DLD1 (cell line): ENCODE measurements around the gene FZR1.

ENCODE experiments used
- in situ Hi-C: cut with HindIII; loops from 2 replicates; pipeline ENCODE4 v1.10.0; 2017; ENCODE audit warnings: low sequenced_read_pairs

FZR1 gene

GRCh38 chr19:3512562-3513228 lies 6.6 kb downstream of the FZR1 start:
- in situ Hi-C loops, result no loop called here

GRCh38 chr19:3513229-3514140 lies 7.4 kb downstream of the FZR1 start:
- in situ Hi-C loops, result no loop called here

- in situ Hi-C loops, result no loop called here
These were observed 8.8 kb downstream of the FZR1 start for GRCh38 chr19:3514930-3515329.

- in situ Hi-C loops, result no loop called here
These were observed 9.8 kb downstream of the FZR1 start for GRCh38 chr19:3515891-3516422.

- in situ Hi-C loops, result no loop called here
These were observed 10.6 kb downstream of the FZR1 start for GRCh38 chr19:3516675-3517207.

- in situ Hi-C loops, result no loop called here
These were observed 11.5 kb downstream of the FZR1 start for GRCh38 chr19:3517638-3518037.

- in situ Hi-C loops, result no loop called here
These were observed 12.1 kb downstream of the FZR1 start for GRCh38 chr19:3518255-3518654.

- in situ Hi-C loops, result no loop called here
These were observed 12.5 kb downstream of the FZR1 start for GRCh38 chr19:3518659-3519058.

GRCh38 chr19:3519126-3519525 lies 13.0 kb downstream of the FZR1 start:
- in situ Hi-C loops, result no loop called here

- in situ Hi-C loops, result no loop called here
These were observed 14.3 kb downstream of the FZR1 start for GRCh38 chr19:3520166-3521103.

- in situ Hi-C loops, result no loop called here
These were observed 15.0 kb downstream of the FZR1 start for GRCh38 chr19:3521104-3521445.

GRCh38 chr19:3522421-3523360 lies 16.6 kb downstream of the FZR1 start:
- in situ Hi-C loops, result no loop called here

- in situ Hi-C loops, result no loop called here
These were observed 17.4 kb downstream of the FZR1 start for GRCh38 chr19:3523361-3524077.

GRCh38 chr19:3524078-3524842 lies 18.1 kb downstream of the FZR1 start:
- in situ Hi-C loops, result no loop called here

GRCh38 chr19:3524904-3525451 lies 18.9 kb downstream of the FZR1 start:
- in situ Hi-C loops, result no loop called here

- in situ Hi-C loops, result no loop called here
These were observed 20.6 kb downstream of the FZR1 start for GRCh38 chr19:3526507-3527237.

- in situ Hi-C loops, result no loop called here
These were observed 21.3 kb downstream of the FZR1 start for GRCh38 chr19:3527238-3527910.
